COLO668 (cell line): ENCODE data around the gene SLC38A3.

Experiments
- DNase-seq: peaks from one replicate; lab custom pipeline; 2025; ENCODE audit not compliant: unreplicated experiment; lab: John Stamatoyannopoulos, UW

The SLC38A3 gene

GRCh38 chr3:50168791-50169190 is 36.3 kb upstream of the SLC38A3 start:
- no peak for DNase-seq

- no peak for DNase-seq
These were observed 35.7 kb upstream of the SLC38A3 start for GRCh38 chr3:50169232-50169832.

- no peak for DNase-seq
These were observed 35.2 kb upstream of the SLC38A3 start for GRCh38 chr3:50169858-50170257.

GRCh38 chr3:50170689-50171088 is 34.4 kb upstream of the SLC38A3 start:
- DNase-seq: no peak

- peak; percentile 60 for DNase-seq
These were observed 33.4 kb upstream of the SLC38A3 start for GRCh38 chr3:50171540-50172301.

- DNase-seq: no peak
These were observed 32.3 kb upstream of the SLC38A3 start for GRCh38 chr3:50172626-50173220.

- DNase-seq: no peak
These were observed 31.2 kb upstream of the SLC38A3 start for GRCh38 chr3:50173685-50174516.

- no peak for DNase-seq
These were observed 30.6 kb upstream of the SLC38A3 start for GRCh38 chr3:50174517-50174895.

- peak; percentile 65 for DNase-seq
These were observed 30.0 kb upstream of the SLC38A3 start for GRCh38 chr3:50174947-50175524.

GRCh38 chr3:50177346-50177745 is 27.7 kb upstream of the SLC38A3 start:
- peak; percentile 13 for DNase-seq

- DNase-seq: no peak
These were observed 25.4 kb upstream of the SLC38A3 start for GRCh38 chr3:50179710-50180109.

GRCh38 chr3:50181985-50182384 is 23.1 kb upstream of the SLC38A3 start:
- no peak for DNase-seq

- no peak for DNase-seq
These were observed 22.5 kb upstream of the SLC38A3 start for GRCh38 chr3:50182533-50183099.

- DNase-seq: no peak
These were observed 21.3 kb upstream of the SLC38A3 start for GRCh38 chr3:50183755-50184154.

GRCh38 chr3:50184242-50184978 is 20.7 kb upstream of the SLC38A3 start:
- no peak for DNase-seq

- DNase-seq: no peak
These were observed 19.8 kb upstream of the SLC38A3 start for GRCh38 chr3:50185230-50185629.

GRCh38 chr3:50186096-50186495 is 19.0 kb upstream of the SLC38A3 start:
- DNase-seq: no peak

- no peak for DNase-seq
These were observed 17.3 kb upstream of the SLC38A3 start for GRCh38 chr3:50187750-50188149.

- DNase-seq: peak; percentile 58
These were observed 15.8 kb upstream of the SLC38A3 start for GRCh38 chr3:50189274-50189673.

GRCh38 chr3:50189989-50190388 is 15.1 kb upstream of the SLC38A3 start:
- DNase-seq: no peak
